Smooth muscle cell (in vitro differentiated cells): ENCODE measurements around the gene SLC16A2. TPM values are rescaled to one million over a fixed set of nuclear protein-coding genes. Genes with fewer than 3 reads are reported as not detected.
"Not testable (repeated sequence)": the region's sequence is repeated elsewhere in the genome, so short reads cannot be mapped to it uniquely, and the experiment has no call there.

Experiments
- DNase-seq: peaks from one replicate; lab custom pipeline; 2025; ENCODE audit not compliant: unreplicated experiment; lab: John Stamatoyannopoulos, UW
- H2AFZ ChIP-seq: fragments of 200-600 bp; sonication (generic); 2 replicates; pipeline ENCODE4 v1.6.0; 2016; ENCODE audit warnings: antibody characterized with exemption, low read depth, mild to moderate bottlenecking
- H3F3A ChIP-seq: fragments of 200-600 bp; sonication (generic); 2 replicates; pipeline ENCODE4 v1.6.0; 2017; ENCODE audit warnings: antibody characterized with exemption, low read depth
- H3K27ac ChIP-seq: fragments of 200-600 bp; sonication (generic); 2 replicates; pipeline ENCODE4 v1.5.1; 2016; ENCODE audit warnings: low read depth, mild to moderate bottlenecking
- H3K27me3 ChIP-seq: fragments of 200-600 bp; sonication (generic); 2 replicates; pipeline ENCODE4 v1.6.1; 2016; ENCODE audit warnings: low read depth, mild to moderate bottlenecking
- H3K36me3 ChIP-seq: fragments of 200-600 bp; sonication (generic); 2 replicates; pipeline ENCODE4 v1.5.1; 2016; ENCODE audit warnings: low read depth
- H3K4me1 ChIP-seq: fragments of 200-600 bp; sonication (generic); 2 replicates; pipeline ENCODE4 v1.5.1; 2016; ENCODE audit warnings: low read depth
- H3K4me2 ChIP-seq: fragments of 200-600 bp; sonication (generic); 2 replicates; pipeline ENCODE4 v1.6.0; 2016; ENCODE audit warnings: mild to moderate bottlenecking
- H3K4me3 ChIP-seq: fragments of 200-600 bp; sonication (generic); 2 replicates; pipeline ENCODE4 v1.5.1; 2016; ENCODE audit warnings: mild to moderate bottlenecking
- H3K79me2 ChIP-seq: fragments of 200-600 bp; sonication (generic); 2 replicates; pipeline ENCODE4 v1.6.0; 2016; ENCODE audit warnings: low read depth, mild to moderate bottlenecking
- H3K9ac ChIP-seq: fragments of 200-600 bp; sonication (generic); 2 replicates; pipeline ENCODE4 v1.6.0; 2016; ENCODE audit warnings: low read depth
- H3K9me3 ChIP-seq: fragments of 200-600 bp; sonication (generic); replicated peaks from 2 replicates; pipeline ENCODE4 v1.5.1; 2016; ENCODE audit warnings: low read depth
- H4K20me1 ChIP-seq: fragments of 200-600 bp; sonication (generic); 2 replicates; pipeline ENCODE4 v1.6.0; 2016; ENCODE audit warnings: low read depth
- WGBS: methylation state at CpG from one replicate; pipeline ENCODE4 v1.1.7; 2016; ENCODE audit warnings: low lambda C conversion rate; 5-methylcytosine and 5-hydroxymethylcytosine counted together
- polyA plus RNA-seq: library from polyadenylated mRNA; unstranded; fragments of >200 nt; fragmentation: Nextera tagmentation; extraction: Ambion mirVana; gene quantifications from 2 replicates; pipeline ENCODE4 v1.2.1, GENCODE V29; 2016
- total RNA-seq: library from RNA; depleted of rRNA; stranded (reverse); fragments of >200 nt; gene quantifications from 2 replicates; pipeline ENCODE4 v1.2.3, GENCODE V29; 2014
- TF ChIP-seq, protein P1 (sequence below): fragments of 200-600 bp; sonication (generic); IDR thresholded peaks from 2 replicates; pipeline ENCODE4 v1.5.1; 2017; ENCODE audit warnings: borderline replicate concordance, mild to moderate bottlenecking, antibody characterized with exemption; ENCODE audit not compliant: insufficient read depth, poor library complexity, severe bottlenecking

The SLC16A2 gene
- total and polyA plus RNA-seq, 2 experiments from 2014 or later = 13.4 to 17.8 TPM

DNA sequence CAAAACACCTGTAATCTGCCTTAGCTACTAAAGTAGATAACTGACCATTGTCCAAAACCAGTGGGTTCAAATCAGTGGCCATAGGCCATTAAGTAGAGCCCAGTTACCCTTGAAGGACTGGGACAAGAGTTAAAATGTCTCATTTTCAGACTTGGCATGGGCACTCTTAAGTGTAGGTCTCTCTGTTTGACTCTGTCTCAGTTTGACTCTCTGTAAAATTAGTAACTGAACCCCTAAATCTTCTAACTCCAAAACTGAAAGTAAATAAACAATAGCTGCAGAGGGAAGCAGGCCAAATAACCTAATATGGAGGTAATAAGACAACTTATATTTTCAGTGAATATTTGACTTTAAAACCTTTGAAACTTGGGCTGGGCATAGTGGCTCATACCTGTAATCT, 89.1 kb downstream of the SLC16A2 start:
- no peaks in the 10 kb centered on the region for H3K27me3 ChIP-seq
- H4K20me1 ChIP-seq = no peaks in the 10 kb centered on the region

DNA sequence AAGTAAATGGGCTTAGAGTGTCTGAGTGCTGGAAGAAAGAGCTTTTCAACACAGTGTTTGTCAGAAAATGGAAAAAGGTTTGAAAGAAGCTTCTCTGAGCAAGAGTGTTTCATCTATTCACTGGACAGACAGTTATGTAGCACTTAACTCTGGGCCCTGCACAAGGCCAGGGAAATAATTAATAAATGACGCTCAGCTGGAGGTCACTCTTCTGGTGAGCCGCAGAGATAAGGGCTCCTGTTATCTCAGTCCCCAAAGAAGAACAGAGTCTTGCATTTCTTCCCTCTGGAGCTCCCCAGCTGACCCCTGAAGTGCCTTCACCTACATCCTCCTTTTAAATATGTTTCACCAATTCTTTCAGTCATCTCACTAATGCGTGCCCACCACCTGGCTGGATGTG, 90.4 kb downstream of the SLC16A2 start:
- TF ChIP-seq, protein P1, sequence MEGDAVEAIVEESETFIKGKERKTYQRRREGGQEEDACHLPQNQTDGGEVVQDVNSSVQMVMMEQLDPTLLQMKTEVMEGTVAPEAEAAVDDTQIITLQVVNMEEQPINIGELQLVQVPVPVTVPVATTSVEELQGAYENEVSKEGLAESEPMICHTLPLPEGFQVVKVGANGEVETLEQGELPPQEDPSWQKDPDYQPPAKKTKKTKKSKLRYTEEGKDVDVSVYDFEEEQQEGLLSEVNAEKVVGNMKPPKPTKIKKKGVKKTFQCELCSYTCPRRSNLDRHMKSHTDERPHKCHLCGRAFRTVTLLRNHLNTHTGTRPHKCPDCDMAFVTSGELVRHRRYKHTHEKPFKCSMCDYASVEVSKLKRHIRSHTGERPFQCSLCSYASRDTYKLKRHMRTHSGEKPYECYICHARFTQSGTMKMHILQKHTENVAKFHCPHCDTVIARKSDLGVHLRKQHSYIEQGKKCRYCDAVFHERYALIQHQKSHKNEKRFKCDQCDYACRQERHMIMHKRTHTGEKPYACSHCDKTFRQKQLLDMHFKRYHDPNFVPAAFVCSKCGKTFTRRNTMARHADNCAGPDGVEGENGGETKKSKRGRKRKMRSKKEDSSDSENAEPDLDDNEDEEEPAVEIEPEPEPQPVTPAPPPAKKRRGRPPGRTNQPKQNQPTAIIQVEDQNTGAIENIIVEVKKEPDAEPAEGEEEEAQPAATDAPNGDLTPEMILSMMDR = no peak
- Histone ChIP-seq H3K9me3 (peaks cover 4% of the 10 kb centered on the region), H4K20me1 (no peaks in the 10 kb centered on the region), H2AFZ (no peak overlapping the region), H3K27ac (no peak overlapping the region), H3K4me2 (no peak overlapping the region), H3F3A (no peaks in the 10 kb centered on the region), H3K4me3 (no peak overlapping the region), H3K27me3 (no peaks in the 10 kb centered on the region), H3K9ac (no peak overlapping the region), H3K36me3 (no peaks in the 10 kb centered on the region), H3K79me2 (no peaks in the 10 kb centered on the region), H3K4me1 (peaks cover 4% of the 10 kb centered on the region)
- DNase-seq = no peak
- 83% methylated on average over 3 of the region's 3 CpGs for WGBS

More for the DNA sequence above, 89.1 kb downstream of the SLC16A2 start:
- DNase-seq = no peak
- Histone ChIP-seq H3K4me3 (no peak overlapping the region), H3K4me2 (no peak overlapping the region), H3F3A (no peaks in the 10 kb centered on the region), H3K79me2 (no peaks in the 10 kb centered on the region), H3K9me3 (peaks cover 4% of the 10 kb centered on the region), H3K4me1 (peaks cover 4% of the 10 kb centered on the region), H3K27ac (no peak overlapping the region), H3K36me3 (no peaks in the 10 kb centered on the region), H2AFZ (no peak overlapping the region), H3K9ac (no peak overlapping the region)
- TF ChIP-seq, protein P1 = no peak

DNA sequence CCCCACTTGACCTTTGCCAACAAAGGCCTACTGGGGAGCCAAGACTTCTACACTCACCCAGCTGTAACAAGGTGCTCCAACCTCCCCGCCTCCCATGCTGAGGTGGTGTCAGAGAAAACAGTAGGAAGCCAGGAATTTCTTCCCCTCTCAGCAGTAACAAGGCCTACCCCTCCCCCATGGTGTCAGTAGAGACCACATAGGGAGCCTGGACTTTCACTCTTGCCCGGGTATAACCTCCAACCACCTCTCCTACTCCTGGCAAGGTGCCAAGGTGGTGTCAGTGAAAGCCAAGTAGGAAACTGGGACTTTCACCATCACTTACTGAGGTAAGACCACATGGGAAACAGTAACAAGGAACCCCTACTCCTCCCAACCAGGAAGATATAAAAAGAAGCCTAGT, 93.1 kb downstream of the SLC16A2 start:
- 72% methylated on average over 2 of the region's 2 CpGs for WGBS
- no peaks in the 10 kb centered on the region for H3K36me3 ChIP-seq
- H3K4me1 ChIP-seq = peaks cover 4% of the 10 kb centered on the region
- no peak overlapping the region for H3K4me2 ChIP-seq
- H3K79me2 ChIP-seq = no peaks in the 10 kb centered on the region
- H3F3A ChIP-seq = no peaks in the 10 kb centered on the region
- H3K9ac ChIP-seq = no peak overlapping the region
- no peak overlapping the region for H3K4me3 ChIP-seq
- TF ChIP-seq, protein P1 = no peak
- no peak overlapping the region for H3K27ac ChIP-seq
- no peaks in the 10 kb centered on the region for H4K20me1 ChIP-seq
- no peaks in the 10 kb centered on the region for H3K27me3 ChIP-seq
- DNase-seq = no peak
- no peak overlapping the region for H2AFZ ChIP-seq
- H3K9me3 ChIP-seq = no peaks in the 10 kb centered on the region

DNA sequence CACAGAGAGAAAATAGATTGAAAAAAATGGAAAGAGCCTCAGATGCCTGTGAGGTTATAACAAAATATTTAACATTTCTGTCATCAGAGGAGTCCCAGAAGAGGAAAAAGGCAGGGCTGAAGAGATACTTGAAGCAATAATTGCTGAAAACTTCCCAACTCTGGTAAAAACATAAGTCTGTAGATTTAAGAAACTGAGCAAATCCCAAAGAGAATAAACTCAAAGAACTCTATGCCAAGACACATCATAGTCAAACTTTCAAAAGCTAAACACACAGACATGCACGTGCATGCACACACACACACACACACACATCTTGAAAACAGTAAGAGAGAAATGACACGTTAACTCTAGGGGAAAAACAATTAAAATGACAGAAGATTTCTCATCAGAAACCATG, 94.1 kb downstream of the SLC16A2 start:
- DNase-seq = no peak
- H3K9ac ChIP-seq = no peak overlapping the region
- H4K20me1 ChIP-seq = no peaks in the 10 kb centered on the region
- no peaks in the 10 kb centered on the region for H3K36me3 ChIP-seq
- TF ChIP-seq, protein P1 = no peak
- H3K79me2 ChIP-seq = no peaks in the 10 kb centered on the region
- H3K4me1 ChIP-seq = peaks cover 4% of the 10 kb centered on the region
- H2AFZ ChIP-seq = no peak overlapping the region
- no peaks in the 10 kb centered on the region for H3F3A ChIP-seq
- WGBS = 44% methylated on average over 2 of the region's 2 CpGs
- H3K4me3 ChIP-seq = no peak overlapping the region
- no peak overlapping the region for H3K27ac ChIP-seq
- no peaks in the 10 kb centered on the region for H3K9me3 ChIP-seq
- no peaks in the 10 kb centered on the region for H3K27me3 ChIP-seq
- no peak overlapping the region for H3K4me2 ChIP-seq

DNA sequence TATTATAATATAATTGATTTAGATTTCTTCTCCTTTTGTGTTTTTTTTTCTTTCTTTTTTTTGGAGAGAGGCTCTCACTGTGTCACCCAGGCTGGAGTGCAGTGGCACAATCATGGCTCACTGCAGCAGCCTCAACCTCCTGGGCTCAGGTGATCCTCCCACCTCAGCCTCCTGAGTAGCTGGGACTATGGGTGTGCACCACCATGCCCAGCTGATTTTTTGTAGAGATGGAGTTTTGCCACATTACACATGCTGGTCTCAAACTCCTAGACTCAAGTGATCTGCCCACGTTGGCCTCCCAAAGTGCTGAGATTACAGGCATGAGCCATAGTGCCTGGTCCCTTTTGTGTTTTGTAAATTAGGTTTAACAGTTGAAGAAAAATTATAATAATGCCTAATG, 94.7 kb downstream of the SLC16A2 start:
- H3K9ac ChIP-seq, H3K27me3 ChIP-seq, H3K9me3 ChIP-seq, H3K4me1 ChIP-seq, H3K4me3 ChIP-seq, H3K27ac ChIP-seq, H2AFZ ChIP-seq, H4K20me1 ChIP-seq, H3K4me2 ChIP-seq, H3K79me2 ChIP-seq, H3K36me3 ChIP-seq, DNase-seq, H3F3A ChIP-seq: not testable (repeated sequence)
- 62% methylated on average over 1 of the region's 1 CpG for WGBS
